Choroid plexus epithelial cell (primary cell): Measurements from ENCODE around the gene AQR.
A peak's percentile ranks its signal among the peaks of the same experiment; 100 is the strongest.

ENCODE experiments used
- DNase-seq: peaks from one replicate; pipeline ENCODE4 v3.0.0-alpha.2; 2010; ENCODE audit warnings: low read depth
- H3K4me3 ChIP-seq: 2 replicates; pipeline ENCODE4 v1.5.1; 2011; ENCODE audit warnings: low read depth, mild to moderate bottlenecking, control low read depth, low read length, moderate library complexity
- CTCF ChIP-seq: conservative IDR thresholded peaks from 2 replicates; pipeline ENCODE4 v1.5.1; 2011; ENCODE audit warnings: low read depth, mild to moderate bottlenecking, control low read depth, inconsistent platforms, low read length, moderate library complexity

Gene AQR

GRCh38 chr15:34969340-34970097, at the start of gene AQR:
Gene AQR (minus strand): TSS chr15:34969742. CDS start chr15:34969613, 129 bp downstream.
- peak within 1 kb of the TSS; percentile 98 for H3K4me3 ChIP-seq
- DNase-seq, result peak; percentile 99
- TF ChIP-seq CTCF, result peak; percentile 88

DNA sequence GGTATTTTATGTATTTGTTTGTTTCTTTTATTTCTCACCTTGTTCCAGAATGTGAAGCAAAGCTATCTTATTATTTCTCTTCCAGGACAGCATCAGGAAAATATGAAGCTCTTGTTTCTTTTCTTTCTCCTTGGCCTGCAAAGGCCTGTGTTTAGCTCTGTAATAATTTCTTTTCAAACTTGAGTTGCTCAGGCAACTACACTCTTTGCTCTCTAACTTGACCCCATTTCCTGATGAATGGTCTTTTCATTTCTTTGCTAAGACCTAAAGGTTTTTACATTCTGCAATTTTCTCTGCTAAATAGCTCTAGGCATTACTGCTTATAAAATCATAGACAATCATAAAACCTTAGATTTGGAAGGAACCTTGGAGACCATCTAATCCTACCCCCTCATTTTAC, 44.7 kb upstream of the AQR start:
- DNase-seq, result peak; percentile 47
- no peak overlapping the region for H3K4me3 ChIP-seq
- no peak for TF ChIP-seq CTCF

- H3K4me3 ChIP-seq, result no peak overlapping the region
- no peak for TF ChIP-seq CTCF
- DNase-seq, result peak; percentile 40
Measured at GRCh38 chr15:35013370-35013769, 43.8 kb upstream of the AQR start.

DNA sequence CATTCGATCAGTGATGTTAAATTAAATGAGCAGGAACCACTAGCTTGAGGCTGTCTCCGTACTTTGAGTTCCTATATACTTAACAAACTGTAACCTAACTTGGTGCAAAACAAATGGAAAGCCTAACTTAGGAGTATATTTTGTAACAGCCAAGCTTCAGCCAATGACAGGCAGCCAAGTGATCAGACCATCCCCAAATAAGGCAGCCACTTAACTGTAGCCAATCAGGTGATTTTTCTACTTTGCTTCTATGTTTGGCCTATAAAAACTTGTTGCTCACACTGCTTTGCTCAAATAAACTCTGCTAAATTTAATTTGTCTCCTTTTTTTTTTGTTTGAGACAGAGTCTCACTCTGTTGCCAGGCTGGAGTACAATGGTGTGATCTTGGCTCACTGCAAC, 37.9 kb upstream of the AQR start:
- no peak for DNase-seq
- no peak overlapping the region for H3K4me3 ChIP-seq
- no peak for TF ChIP-seq CTCF

- DNase-seq, result no peak
- no peak for TF ChIP-seq CTCF
- no peak overlapping the region for H3K4me3 ChIP-seq
Measured at GRCh38 chr15:35005933-35006332, 36.4 kb upstream of the AQR start.

DNA sequence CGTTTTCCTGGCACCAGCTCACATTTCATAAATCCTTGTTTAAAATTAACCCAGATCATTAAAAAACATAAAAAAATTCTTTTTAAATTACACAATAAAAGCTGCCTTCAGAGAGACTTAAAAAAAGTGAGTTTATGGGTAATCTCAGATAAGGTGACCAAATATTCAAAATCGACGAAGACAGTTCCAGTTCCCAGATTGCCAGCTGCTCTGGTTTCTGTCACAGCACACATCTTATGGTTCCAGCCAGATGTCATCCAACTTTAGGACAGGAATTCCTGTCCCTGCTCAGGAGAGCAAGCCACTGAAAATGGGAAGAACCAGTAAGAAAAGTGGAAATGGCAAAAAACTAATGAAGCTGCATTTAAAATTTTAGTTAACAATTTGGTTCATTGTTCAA, 34.4 kb upstream of the AQR start:
- no peak overlapping the region for H3K4me3 ChIP-seq
- TF ChIP-seq CTCF, result no peak
- DNase-seq, result no peak

DNA sequence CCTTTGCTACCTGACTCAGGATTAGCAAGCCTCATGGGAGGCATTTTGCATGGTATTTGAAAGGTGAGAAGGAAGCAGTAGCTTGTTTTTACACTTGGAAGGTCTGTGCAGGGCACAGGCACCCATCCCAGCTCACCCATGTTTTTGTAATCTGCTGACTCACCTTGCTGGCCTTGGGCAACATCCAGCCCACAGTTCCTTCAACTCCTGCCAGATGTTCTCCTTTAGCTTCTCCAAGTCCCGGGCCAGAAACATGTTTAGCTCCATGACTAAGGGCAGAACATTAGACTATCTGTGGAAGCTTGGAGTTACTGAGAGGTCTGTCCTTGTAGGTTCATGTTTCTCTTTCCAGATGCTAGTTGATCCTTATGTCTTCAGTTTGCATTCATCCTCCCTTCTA, 31.0 kb upstream of the AQR start:
- H3K4me3 ChIP-seq, result no peak overlapping the region
- no peak for TF ChIP-seq CTCF
- peak; percentile 66 for DNase-seq
